ENCODE results near the gene ZBTB4. TPM values are rescaled to one million over a fixed set of nuclear protein-coding genes. Genes with fewer than 3 reads are reported as not detected.
A peak's percentile ranks its signal among the peaks of the same experiment; 100 is the strongest.

ZBTB4 gene
- 15.7 and 16.2 TPM in 2 replicates for polyA plus RNA-seq (2013)

GRCh38 chr17:7479213-7480088, at the start of gene ZBTB4:
Gene ZBTB4, minus strand, starts transcription at chr17:7479631. Its CDS starts 12,830 bp downstream, at chr17:7466801.
- DNase-seq: peak; percentile 5 to 42
- Histone ChIP-seq H3K4me3 (ENCODE audit: low read depth, low read length) (peak within 1 kb of the TSS; percentile 89), H3K4me2 (ENCODE audit: low read length) (peak within 1 kb of the TSS; percentile 65), H3K14ac (ENCODE audit: low read length) (peak within 1 kb of the TSS; percentile 96), H2AK5ac (ENCODE audit: low read length) (peak within 1 kb of the TSS; percentile 77), H2AFZ (ENCODE audit: insufficient read depth, low read length, poor library complexity) (peak within 1 kb of the TSS; percentile 99), H3K36me3 (ENCODE audit: control insufficient read depth in 1 of 2, insufficient read depth in 2 of 2, low read length in 2 of 2) (no peaks in the 10 kb centered on the region), H2BK12ac (ENCODE audit: low read length) (peak within 1 kb of the TSS; percentile 67), H2BK5ac (ENCODE audit: low read depth, low read length, poor library complexity) (peak within 1 kb of the TSS; percentile 89), H2BK120ac (ENCODE audit: insufficient read depth, low read length, poor library complexity) (peak within 1 kb of the TSS; percentile 96), H3K4me1 (ENCODE audit: control insufficient read depth in 1 of 2, insufficient read depth in 2 of 2, low read length in 2 of 2) (peaks cover 39 to 44% of the 10 kb centered on the region in 2 experiments), H4K8ac (ENCODE audit: low read depth, low read length) (peak within 1 kb of the TSS; percentile 93), H4K12ac (ENCODE audit: low read depth, low read length) (peak within 1 kb of the TSS; percentile 98), H3K79me2 (ENCODE audit: control insufficient read depth, insufficient read depth, low read length, poor library complexity) (peaks cover 22% of the 10 kb centered on the region), H3K27ac (ENCODE audit: low read depth, low read length) (peak within 1 kb of the TSS; percentile 93), H3K23ac (ENCODE audit: low read length) (no peak within 1 kb of the TSS), H3K4ac (ENCODE audit: low read depth, low read length) (peak within 1 kb of the TSS; percentile 99), H3K9me3 (ENCODE audit: insufficient read depth, low read depth, low read length) (no peaks in the 10 kb centered on the region), H3K79me1 (ENCODE audit: low read length) (peaks cover 29% of the 10 kb centered on the region), H3K9ac (ENCODE audit: low read length) (peak within 1 kb of the TSS; percentile 91), H4K91ac (ENCODE audit: low read depth, low read length) (peak within 1 kb of the TSS; percentile 99), H3K18ac (ENCODE audit: low read length) (peak within 1 kb of the TSS; percentile 96), H3K27me3 (ENCODE audit: insufficient read depth, low read length) (no peaks in the 10 kb centered on the region)
- WGBS (ENCODE audit: extremely low coverage, insufficient coverage, insufficient read length): no CpG with 5 or more reads among the region's 92 CpGs

- Histone ChIP-seq H3K36me3 (ENCODE audit: control insufficient read depth in 1 of 2, insufficient read depth in 2 of 2, low read length in 2 of 2) (no peaks in the 10 kb centered on the region), H4K8ac (ENCODE audit: low read depth, low read length) (no peak overlapping the region), H3K4ac (ENCODE audit: low read depth, low read length) (no peak overlapping the region), H3K4me1 (ENCODE audit: control insufficient read depth in 1 of 2, insufficient read depth in 2 of 2, low read length in 2 of 2) (no peaks in the 10 kb centered on the region), H3K27me3 (ENCODE audit: insufficient read depth, low read length) (no peaks in the 10 kb centered on the region), H3K18ac (ENCODE audit: low read length) (no peak overlapping the region), H4K91ac (ENCODE audit: low read depth, low read length) (no peak overlapping the region), H2BK12ac (ENCODE audit: low read length) (no peak overlapping the region), H2BK120ac (ENCODE audit: insufficient read depth, low read length, poor library complexity) (no peak overlapping the region), H2BK5ac (ENCODE audit: low read depth, low read length, poor library complexity) (no peak overlapping the region), H3K9me3 (ENCODE audit: insufficient read depth, low read depth, low read length) (peaks cover 7% of the 10 kb centered on the region), H3K14ac (ENCODE audit: low read length) (no peak overlapping the region), H4K12ac (ENCODE audit: low read depth, low read length) (no peak overlapping the region), H3K79me2 (ENCODE audit: control insufficient read depth, insufficient read depth, low read length, poor library complexity) (no peaks in the 10 kb centered on the region), H3K4me2 (ENCODE audit: low read length) (no peak overlapping the region), H3K27ac (ENCODE audit: low read depth, low read length) (no peak overlapping the region), H2AFZ (ENCODE audit: insufficient read depth, low read length, poor library complexity) (no peak overlapping the region), H3K79me1 (ENCODE audit: low read length) (no peaks in the 10 kb centered on the region), H3K4me3 (ENCODE audit: low read depth, low read length) (no peak overlapping the region), H3K9ac (ENCODE audit: low read length) (no peak overlapping the region), H2AK5ac (ENCODE audit: low read length) (no peak overlapping the region), H3K23ac (ENCODE audit: low read length) (no peak overlapping the region)
- no peak for DNase-seq
Observed at GRCh38 chr17:7528842-7529241, 49.4 kb upstream of the ZBTB4 start.

GRCh38 chr17:7523033-7523432, 43.6 kb upstream of the ZBTB4 start:
- no peaks in the 10 kb centered on the region for H3K27me3 ChIP-seq (ENCODE audit: insufficient read depth, low read length)
- H4K12ac ChIP-seq (ENCODE audit: low read depth, low read length): no peak overlapping the region
- no peak overlapping the region for H3K23ac ChIP-seq (ENCODE audit: low read length)
- H3K79me1 ChIP-seq (ENCODE audit: low read length): no peaks in the 10 kb centered on the region
- H2AK5ac ChIP-seq (ENCODE audit: low read length): no peak overlapping the region
- no peak overlapping the region for H2BK12ac ChIP-seq (ENCODE audit: low read length)
- WGBS (ENCODE audit: extremely low coverage, insufficient coverage, insufficient read length): no CpG with 5 or more reads among the region's 10 CpGs
- no peak overlapping the region for H2BK120ac ChIP-seq (ENCODE audit: insufficient read depth, low read length, poor library complexity)
- H2AFZ ChIP-seq (ENCODE audit: insufficient read depth, low read length, poor library complexity): no peak overlapping the region
- no peak overlapping the region for H3K27ac ChIP-seq (ENCODE audit: low read depth, low read length)
- no peak overlapping the region for H4K8ac ChIP-seq (ENCODE audit: low read depth, low read length)
- no peak overlapping the region for H2BK5ac ChIP-seq (ENCODE audit: low read depth, low read length, poor library complexity)
- H4K91ac ChIP-seq (ENCODE audit: low read depth, low read length): no peak overlapping the region
- no peak overlapping the region for H3K14ac ChIP-seq (ENCODE audit: low read length)
- peak in 1 of 2 donors; percentile 26 for DNase-seq
- H3K4ac ChIP-seq (ENCODE audit: low read depth, low read length): no peak overlapping the region
- no peak overlapping the region for H3K4me2 ChIP-seq (ENCODE audit: low read length)
- H3K4me3 ChIP-seq (ENCODE audit: low read depth, low read length): no peak overlapping the region
- H3K4me1 ChIP-seq (ENCODE audit: control insufficient read depth in 1 of 2, insufficient read depth in 2 of 2, low read length in 2 of 2): no peaks in the 10 kb centered on the region
- H3K36me3 ChIP-seq (ENCODE audit: control insufficient read depth in 1 of 2, insufficient read depth in 2 of 2, low read length in 2 of 2): no peaks in the 10 kb centered on the region
- peaks cover under 1% of the 10 kb centered on the region for H3K9me3 ChIP-seq (ENCODE audit: insufficient read depth, low read depth, low read length)
- no peak overlapping the region for H3K18ac ChIP-seq (ENCODE audit: low read length)
- no peaks in the 10 kb centered on the region for H3K79me2 ChIP-seq (ENCODE audit: control insufficient read depth, insufficient read depth, low read length, poor library complexity)
- no peak overlapping the region for H3K9ac ChIP-seq (ENCODE audit: low read length)

- no peak overlapping the region for H2AK5ac ChIP-seq (ENCODE audit: low read length)
- no peak overlapping the region for H2BK12ac ChIP-seq (ENCODE audit: low read length)
- H3K27ac ChIP-seq (ENCODE audit: low read depth, low read length): no peak overlapping the region
- peaks cover 35 to 39% of the 10 kb centered on the region in 2 experiments for H3K36me3 ChIP-seq (ENCODE audit: control insufficient read depth in 1 of 2, insufficient read depth in 2 of 2, low read length in 2 of 2)
- H3K18ac ChIP-seq (ENCODE audit: low read length): no peak overlapping the region
- no peak overlapping the region for H2BK120ac ChIP-seq (ENCODE audit: insufficient read depth, low read length, poor library complexity)
- no peaks in the 10 kb centered on the region for H3K4me1 ChIP-seq (ENCODE audit: control insufficient read depth in 1 of 2, insufficient read depth in 2 of 2, low read length in 2 of 2)
- H2BK5ac ChIP-seq (ENCODE audit: low read depth, low read length, poor library complexity): no peak overlapping the region
- peaks cover under 1% of the 10 kb centered on the region for H3K9me3 ChIP-seq (ENCODE audit: insufficient read depth, low read depth, low read length)
- no peaks in the 10 kb centered on the region for H3K79me2 ChIP-seq (ENCODE audit: control insufficient read depth, insufficient read depth, low read length, poor library complexity)
- H3K4ac ChIP-seq (ENCODE audit: low read depth, low read length): no peak overlapping the region
- H3K23ac ChIP-seq (ENCODE audit: low read length): no peak overlapping the region
- H4K91ac ChIP-seq (ENCODE audit: low read depth, low read length): no peak overlapping the region
- WGBS (ENCODE audit: extremely low coverage, insufficient coverage, insufficient read length): no CpG with 5 or more reads among the region's 13 CpGs
- H3K4me2 ChIP-seq (ENCODE audit: low read length): no peak overlapping the region
- no peak overlapping the region for H3K14ac ChIP-seq (ENCODE audit: low read length)
- H2AFZ ChIP-seq (ENCODE audit: insufficient read depth, low read length, poor library complexity): no peak overlapping the region
- H4K8ac ChIP-seq (ENCODE audit: low read depth, low read length): no peak overlapping the region
- no peak overlapping the region for H3K9ac ChIP-seq (ENCODE audit: low read length)
- no peak overlapping the region for H3K4me3 ChIP-seq (ENCODE audit: low read depth, low read length)
- no peak for DNase-seq
- no peaks in the 10 kb centered on the region for H3K79me1 ChIP-seq (ENCODE audit: low read length)
- H4K12ac ChIP-seq (ENCODE audit: low read depth, low read length): no peak overlapping the region
- H3K27me3 ChIP-seq (ENCODE audit: insufficient read depth, low read length): no peaks in the 10 kb centered on the region
Observed at GRCh38 chr17:7515911-7516610, 36.6 kb upstream of the ZBTB4 start.

Data from trophoblast cell (in vitro differentiated cells and primary cell).